Cerebellar nuclear complex (tissue), 1 donor: ENCODE measurements around the gene MFAP4.

ENCODE experiments used
- DNase-seq, 2 experiments: peaks; one replicate each; lab custom pipeline; 2025; lab: John Stamatoyannopoulos, UW

The MFAP4 gene

DNA sequence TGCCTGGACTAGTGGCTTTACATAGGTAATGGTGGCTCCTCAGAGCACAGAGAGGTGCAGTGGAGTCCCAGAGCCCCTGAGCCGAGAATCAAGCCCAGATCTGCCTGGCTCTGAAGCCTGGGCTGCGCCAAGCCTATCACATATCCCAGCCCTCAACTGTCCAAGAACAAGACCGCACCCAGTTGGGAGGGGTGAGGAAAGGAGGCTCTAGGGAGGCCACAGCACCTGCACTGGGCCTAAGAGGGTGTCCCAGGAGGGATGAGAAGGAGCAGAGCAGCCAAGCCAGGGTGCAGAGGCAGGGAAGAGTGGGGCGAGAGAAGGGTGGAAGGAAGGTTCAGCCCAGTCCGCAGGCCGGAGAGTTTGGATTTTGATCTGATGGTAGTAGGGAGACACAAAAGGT, 23.1 kb upstream of the MFAP4 start:
- no peak for DNase-seq

- no peak for DNase-seq
Observed at GRCh38 chr17:19409509-19409908, 22.5 kb upstream of the MFAP4 start.

GRCh38 chr17:19409066-19409465, 22.1 kb upstream of the MFAP4 start:
- no peak for DNase-seq

- no peak for DNase-seq
Observed at GRCh38 chr17:19408346-19408710, 21.3 kb upstream of the MFAP4 start.

GRCh38 chr17:19407601-19408345, 20.8 kb upstream of the MFAP4 start:
- no peak for DNase-seq

- no peak for DNase-seq
Observed at GRCh38 chr17:19405114-19405513, 18.1 kb upstream of the MFAP4 start.

- DNase-seq: no peak
Observed at GRCh38 chr17:19404264-19404663, 17.3 kb upstream of the MFAP4 start.

DNA sequence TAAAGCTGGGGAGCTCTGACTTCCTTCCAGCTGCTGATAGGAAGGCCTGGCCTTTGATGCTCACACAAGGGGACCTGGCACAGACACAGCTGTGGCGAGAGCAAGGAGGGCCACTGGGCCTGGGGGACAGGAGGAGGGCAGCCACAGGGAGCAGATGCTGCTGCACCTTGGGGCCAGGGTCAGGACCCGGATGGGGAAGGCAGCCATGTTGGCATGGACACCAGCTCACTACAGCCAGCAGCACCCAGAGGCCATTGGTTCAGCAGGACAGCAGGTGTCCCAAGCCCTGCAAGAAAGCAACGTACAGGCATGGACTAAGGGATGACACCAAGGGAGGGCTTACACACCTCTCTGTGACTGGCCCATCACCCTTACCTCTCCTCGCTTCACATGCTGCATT, 16.0 kb upstream of the MFAP4 start:
- DNase-seq: no peak

- DNase-seq: no peak
Observed at GRCh38 chr17:19402171-19402570, 15.2 kb upstream of the MFAP4 start.

GRCh38 chr17:19401321-19402010, 14.5 kb upstream of the MFAP4 start:
- no peak for DNase-seq

DNA sequence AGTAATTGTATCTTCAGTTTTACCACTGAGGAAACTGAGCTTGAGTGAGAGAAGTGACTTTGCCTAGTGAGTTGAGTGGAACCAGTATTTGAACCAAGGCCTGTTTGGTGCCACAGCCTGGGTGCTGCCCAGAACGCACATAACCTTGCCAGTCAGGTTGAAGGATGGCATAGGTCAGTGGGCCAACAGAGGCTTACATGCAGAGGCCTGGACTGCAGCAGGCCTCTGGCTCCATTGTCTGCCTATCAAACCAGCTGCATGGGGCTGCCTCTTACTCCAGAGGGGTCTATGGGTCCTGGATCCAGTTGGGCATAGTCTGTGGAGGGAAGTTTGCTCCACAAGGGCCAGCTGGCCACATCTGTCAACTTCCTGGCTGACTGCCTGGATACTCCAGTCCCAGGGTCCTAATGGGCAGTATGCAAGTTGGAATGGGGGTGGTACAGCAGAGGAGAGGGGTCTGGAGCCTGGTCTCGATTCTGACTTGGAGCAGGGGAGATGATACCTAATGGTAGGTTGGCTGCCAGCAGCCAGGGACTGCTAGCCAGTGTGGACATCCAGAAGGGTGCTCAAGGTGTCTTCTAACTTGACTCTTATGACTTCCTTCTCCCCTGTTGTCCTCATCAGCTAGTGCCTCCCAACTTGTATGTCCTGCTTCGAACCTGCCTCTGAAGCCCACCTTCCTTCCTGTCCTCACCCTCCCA, 12.9 kb upstream of the MFAP4 start:
- DNase-seq: no peak

- no peak for DNase-seq
Observed at GRCh38 chr17:19398301-19399181, 11.6 kb upstream of the MFAP4 start.

- DNase-seq: no peak
Observed at GRCh38 chr17:19397556-19398041, 10.6 kb upstream of the MFAP4 start.

GRCh38 chr17:19392303-19392702, 5.3 kb upstream of the MFAP4 start:
- no peak for DNase-seq

DNA sequence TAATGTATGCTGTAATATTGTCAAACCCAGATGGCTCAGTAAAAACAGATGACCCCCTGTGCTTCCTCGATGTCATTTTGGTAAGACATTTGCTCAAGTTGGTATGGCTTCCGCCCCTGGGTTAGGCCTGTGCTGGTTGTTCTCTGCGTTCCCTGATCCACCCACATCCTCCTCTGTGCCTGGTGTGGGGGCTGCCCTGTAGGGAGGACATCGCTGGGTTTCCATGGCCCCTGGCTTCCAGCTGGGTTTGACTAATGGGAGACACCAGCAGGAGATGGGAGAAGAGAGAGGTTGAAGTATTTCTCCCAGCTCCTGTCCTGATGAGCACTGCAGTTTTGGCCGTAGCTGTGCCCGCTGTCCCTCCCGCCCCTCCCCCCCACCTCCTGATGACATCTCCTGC, 4.4 kb upstream of the MFAP4 start:
- no peak for DNase-seq

- no peak for DNase-seq
Observed at GRCh38 chr17:19390951-19391350, 4.0 kb upstream of the MFAP4 start.

DNA sequence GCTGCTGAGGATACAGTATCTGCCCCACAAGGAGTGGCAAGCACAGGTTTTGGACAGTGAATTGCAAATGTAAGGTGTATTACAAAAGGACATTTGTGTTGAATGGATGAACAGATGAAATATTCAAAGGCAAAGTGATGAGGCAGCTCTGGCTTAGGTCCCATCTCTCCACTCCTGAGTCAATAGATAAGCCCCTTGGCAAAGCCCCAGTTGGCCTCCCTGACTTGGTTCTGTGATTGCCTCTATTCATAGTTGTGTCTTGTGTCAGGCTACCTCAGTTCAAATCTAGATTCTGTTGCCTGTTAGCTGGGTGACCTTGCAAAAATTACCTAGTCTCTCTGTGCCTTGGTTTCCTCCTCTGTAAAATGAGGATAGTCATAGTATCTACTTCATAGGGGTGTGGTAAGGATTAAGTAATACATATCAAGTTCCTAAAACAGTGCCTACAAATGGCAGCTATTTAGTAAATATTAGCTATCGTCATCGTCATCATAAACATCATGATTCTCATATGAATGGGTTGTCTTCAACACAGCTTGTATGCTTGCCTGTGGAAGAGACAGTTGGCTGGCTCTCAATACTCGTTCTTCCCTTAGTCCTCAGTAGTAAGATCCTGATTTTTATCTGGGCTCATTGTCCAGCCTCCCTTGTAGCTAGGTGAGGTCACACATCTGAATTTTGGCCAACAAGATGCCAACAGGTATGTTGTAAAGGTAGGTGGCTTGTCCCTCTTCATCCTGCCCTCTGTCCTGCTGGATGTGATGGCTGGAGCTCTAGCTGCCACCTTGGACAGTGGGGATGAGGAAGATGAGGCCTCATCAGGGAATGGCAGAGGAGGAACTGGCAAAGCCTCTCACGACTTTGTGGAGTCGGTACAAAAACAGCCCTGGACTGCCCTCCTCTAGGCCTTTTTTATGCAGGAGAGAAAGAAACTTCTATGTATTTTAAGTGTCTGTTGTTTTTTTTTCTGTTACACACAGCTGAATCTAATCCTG, 2.1 kb upstream of the MFAP4 start:
- DNase-seq: no peak

GRCh38 chr17:19387921-19388521, 1.0 kb upstream of the MFAP4 start:
- no peak for DNase-seq

DNA sequence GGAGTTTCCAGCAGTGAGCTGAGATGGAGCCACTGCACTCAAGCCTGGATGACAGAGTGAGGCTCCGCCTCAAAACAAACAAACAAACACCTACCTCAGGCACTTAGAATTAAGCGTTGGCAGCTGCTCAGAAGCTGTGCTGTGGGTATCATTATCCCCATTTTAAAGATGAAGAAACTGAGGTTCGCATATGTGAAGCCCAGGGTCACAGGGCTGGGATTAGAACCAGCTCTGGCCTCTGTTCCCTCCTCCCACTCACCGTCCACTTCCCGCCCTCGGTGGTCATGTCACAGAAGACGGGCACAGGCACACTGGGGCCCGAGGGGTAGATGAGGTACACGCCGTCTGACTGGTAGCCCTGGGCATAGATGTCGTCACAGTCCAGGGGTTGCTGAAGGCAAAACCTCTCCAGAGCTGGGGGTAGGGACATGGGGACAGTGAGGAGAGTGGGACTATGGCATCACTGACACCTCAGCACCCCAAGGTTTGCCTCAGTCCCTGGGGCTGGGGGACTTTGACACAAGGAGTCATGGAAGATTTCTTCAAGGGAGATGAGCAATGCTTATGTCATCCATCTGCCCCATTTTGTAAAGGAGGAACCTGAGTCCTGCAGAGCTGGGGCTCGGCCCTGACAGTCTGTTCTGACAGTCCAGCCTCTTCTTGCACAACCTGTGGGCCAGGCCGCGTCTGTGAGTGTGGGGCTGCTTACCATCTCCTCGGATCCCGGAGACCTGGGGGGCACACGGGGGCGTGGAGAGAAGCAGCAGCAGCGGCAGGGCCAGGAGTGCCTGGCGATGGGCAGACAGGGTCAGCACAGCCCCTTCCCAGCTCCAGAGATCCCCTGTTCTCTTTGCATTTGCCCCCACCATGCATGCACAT, 700 bp downstream of the MFAP4 start:
- DNase-seq: no peak
